EL (cell line): ENCODE measurements around the gene NRN1.
A peak's percentile ranks its signal among the peaks of the same experiment; 100 is the strongest.
"Not testable (repeated sequence)": the region's sequence is repeated elsewhere in the genome, so short reads cannot be mapped to it uniquely, and the experiment has no call there.

Experiments
- DNase-seq: peaks from one replicate; pipeline ENCODE4 v3.0.0-alpha.2; 2016

The NRN1 gene, protein sequence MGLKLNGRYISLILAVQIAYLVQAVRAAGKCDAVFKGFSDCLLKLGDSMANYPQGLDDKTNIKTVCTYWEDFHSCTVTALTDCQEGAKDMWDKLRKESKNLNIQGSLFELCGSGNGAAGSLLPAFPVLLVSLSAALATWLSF

DNA sequence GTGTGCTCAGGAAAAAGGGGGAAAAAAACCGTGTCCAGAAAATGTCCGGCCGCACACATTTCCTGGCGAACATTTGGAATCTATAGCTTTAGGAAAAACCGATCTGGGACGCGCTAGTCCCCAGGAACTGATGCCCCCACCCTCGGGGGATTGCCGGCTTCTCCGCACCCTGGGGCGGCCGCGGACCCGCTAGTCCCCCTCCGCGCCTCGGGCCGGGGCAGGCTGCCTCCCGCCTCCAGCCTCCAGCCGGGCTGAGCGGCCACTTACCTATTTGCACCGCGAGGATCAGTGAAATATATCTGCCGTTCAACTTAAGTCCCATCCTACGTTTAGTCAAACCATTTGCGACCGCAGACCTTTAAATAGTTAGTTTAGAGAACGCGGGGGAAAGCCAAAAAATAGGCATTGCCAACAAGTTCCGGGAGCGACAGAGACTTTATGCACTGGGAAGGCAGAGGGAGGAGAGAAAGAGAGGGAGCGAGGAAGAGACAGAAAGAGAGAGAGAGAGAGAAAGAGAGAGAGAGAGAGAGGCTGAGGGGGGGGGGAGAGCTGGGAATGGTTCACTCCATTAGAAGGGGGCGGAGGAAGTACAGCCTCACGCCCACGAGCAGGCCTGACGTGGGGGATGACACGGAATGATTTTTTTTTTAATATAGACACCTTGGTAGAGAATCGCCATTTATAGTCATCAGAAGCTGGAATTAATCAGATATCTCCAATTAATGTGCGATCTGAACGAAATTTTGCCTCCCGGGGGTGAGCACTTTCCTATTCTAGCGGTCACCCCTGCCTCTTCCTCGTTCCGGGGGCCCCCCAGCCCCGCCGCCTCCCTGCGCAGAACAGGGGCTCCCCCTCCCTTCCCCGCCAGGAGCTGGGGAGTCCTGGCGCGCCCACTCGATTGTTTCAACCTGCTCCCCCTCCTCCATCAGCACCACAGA is at the start of gene NRN1:
Gene NRN1, minus strand, starts transcription at position 498 of the 938 bp plus-strand sequence. Its CDS starts 176 bp downstream, at position 322.
- peak; percentile 40 for DNase-seq

GRCh38 chr6:6052216-6052615 is 45.5 kb upstream of the NRN1 start:
- no peak for DNase-seq

DNA sequence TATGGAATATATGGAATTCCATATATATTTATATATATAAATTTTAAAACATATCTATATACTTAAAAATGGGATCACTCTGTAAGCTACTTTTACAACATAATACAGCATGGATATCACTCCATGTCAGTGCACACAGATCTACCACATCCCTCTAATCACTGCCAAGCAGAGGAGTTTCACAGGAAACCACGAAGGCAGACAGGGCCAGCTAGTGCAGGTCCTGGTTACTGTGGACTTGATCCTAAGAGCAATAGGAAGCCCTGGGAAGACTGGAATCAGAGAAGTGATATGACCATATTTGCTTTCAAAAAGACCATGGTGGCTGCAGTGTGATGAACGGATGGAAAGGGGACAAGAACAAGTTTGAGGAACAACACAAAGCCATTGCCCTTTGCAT is 40.0 kb upstream of the NRN1 start:
- no peak for DNase-seq

GRCh38 chr6:6039946-6040509 is 33.3 kb upstream of the NRN1 start:
- DNase-seq: no peak

- DNase-seq: no peak
These were observed 30.5 kb upstream of the NRN1 start for GRCh38 chr6:6037179-6037578.

DNA sequence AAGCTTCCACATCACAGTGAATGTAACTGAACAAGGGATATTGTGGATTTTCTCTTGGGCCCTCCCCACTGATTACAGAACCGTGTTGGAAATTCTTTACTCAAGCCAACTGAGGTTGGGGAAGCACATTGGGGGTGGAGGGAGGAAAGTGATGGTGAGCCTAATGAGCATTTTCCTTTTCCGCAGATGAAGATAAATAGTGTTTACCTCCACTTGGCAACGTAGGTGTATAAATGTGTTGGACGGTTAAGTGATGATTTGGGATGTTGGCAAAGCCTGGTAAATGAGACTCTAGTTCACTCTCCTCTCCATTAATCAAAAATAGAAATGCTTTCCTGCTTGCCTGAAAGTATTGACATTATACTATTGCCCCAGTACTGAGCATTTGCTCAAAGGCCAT is 27.1 kb upstream of the NRN1 start:
- no peak for DNase-seq

DNA sequence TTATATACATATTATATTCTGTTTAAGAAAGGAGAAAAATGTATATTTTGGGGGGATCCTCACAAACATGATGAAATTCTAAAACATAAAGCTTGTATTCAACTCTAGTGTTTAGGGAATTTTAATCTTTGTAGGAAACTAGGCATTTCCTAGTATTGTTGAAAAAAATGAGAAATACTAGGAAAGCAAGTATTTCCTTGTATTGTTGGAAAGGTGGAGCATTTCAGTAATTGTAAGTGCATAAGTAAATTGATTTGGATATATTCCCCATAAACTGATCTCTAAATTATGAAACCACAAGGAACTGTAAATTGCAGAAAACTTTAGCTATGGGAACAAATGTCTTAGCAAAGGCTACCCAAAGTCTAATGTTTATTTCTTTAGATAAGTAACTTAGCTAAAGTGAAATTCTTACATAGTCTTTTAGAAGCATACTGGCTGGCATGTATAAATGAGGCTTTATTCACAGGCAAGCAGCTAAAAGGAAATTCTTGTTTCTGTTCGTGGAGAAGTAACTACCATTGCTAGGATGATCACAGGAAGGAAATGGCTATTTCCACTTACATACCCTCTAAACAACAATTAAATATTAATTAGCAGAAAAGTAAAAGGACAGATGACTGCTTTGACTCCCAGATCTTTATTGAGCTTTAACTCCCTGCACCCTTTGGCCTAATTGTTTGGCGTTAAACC is 19.9 kb upstream of the NRN1 start:
- DNase-seq: no peak

- no peak for DNase-seq
These were observed 19.0 kb upstream of the NRN1 start for GRCh38 chr6:6025736-6026135.

DNA sequence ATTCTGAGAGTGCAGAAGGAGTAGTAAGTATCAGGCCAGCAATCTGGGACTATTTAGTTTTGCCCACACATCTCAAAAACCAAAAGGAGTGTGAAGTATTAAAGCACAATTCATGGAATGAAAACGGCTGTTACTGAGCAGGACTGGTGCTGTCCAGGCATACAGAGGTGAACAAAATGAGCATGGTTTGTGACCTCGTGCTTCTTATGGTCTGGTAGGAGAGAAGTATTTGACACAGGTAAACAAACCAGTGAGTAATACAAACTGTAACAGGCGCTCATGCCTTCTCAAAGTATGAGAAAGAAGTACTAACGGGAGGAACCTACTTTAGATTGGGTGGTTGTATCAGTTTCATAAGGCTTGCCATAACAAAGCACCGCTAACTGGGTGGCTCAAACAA is 17.5 kb upstream of the NRN1 start:
- no peak for DNase-seq

DNA sequence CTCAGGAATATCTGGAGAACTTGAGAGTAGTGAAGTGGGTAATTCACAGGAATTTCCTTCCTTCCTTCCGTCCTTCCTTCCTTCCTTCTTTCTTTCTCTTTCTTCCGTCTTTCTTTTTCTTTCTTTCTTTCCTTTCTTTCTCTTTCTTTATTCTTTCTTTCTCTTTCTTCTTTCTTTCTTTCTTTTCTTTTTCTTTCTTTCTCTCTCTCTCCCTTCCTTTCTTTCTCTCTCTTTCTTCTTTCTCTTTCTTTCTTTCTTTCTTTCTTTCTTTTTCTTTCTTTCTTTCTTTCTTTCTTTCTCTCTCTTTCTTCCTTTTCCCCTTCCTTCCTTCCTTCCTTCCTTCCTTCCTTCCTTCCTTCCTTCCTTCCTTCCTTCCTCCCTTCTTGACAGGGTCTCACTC is 16.1 kb upstream of the NRN1 start:
- not testable (repeated sequence) for DNase-seq

GRCh38 chr6:6008648-6009421 is 2.1 kb upstream of the NRN1 start:
- peak; percentile 77 for DNase-seq

DNA sequence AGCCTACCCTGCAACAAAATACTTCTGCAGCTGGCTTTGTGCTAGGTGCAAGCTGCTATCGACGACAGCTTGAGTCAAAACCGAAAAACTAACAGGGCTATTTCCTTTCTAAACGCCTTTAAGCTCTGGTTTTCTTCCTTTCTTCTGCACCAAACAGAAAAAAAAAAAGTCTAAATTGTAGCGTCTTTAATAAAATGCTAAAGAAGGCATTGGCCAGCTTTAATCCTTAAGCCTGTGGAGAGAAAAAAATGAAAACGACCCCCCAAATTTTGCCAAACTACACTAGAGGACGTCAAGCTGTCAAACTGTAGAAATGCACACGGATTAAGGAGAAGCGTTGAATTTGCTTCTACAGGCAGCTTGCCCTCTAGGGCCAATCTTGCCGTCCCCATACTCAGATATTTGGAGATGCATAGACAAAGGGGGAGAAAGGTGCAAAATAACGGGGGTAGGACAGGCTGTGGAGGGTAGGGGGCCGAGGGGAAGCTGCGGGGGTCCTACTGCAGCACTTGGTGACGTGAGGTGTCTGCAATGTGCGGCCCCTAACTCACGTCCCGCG is 1.4 kb upstream of the NRN1 start:
- DNase-seq: no peak

- DNase-seq: peak; percentile 35
These were observed 802 bp upstream of the NRN1 start for GRCh38 chr6:6007366-6008088.

GRCh38 chr6:6006006-6006427 is 708 bp downstream of the NRN1 start:
- DNase-seq: no peak

GRCh38 chr6:6005051-6006005 is 1.4 kb downstream of the NRN1 start:
- DNase-seq: no peak

- no peak for DNase-seq
These were observed 2.2 kb downstream of the NRN1 start for GRCh38 chr6:6004390-6004995.

DNA sequence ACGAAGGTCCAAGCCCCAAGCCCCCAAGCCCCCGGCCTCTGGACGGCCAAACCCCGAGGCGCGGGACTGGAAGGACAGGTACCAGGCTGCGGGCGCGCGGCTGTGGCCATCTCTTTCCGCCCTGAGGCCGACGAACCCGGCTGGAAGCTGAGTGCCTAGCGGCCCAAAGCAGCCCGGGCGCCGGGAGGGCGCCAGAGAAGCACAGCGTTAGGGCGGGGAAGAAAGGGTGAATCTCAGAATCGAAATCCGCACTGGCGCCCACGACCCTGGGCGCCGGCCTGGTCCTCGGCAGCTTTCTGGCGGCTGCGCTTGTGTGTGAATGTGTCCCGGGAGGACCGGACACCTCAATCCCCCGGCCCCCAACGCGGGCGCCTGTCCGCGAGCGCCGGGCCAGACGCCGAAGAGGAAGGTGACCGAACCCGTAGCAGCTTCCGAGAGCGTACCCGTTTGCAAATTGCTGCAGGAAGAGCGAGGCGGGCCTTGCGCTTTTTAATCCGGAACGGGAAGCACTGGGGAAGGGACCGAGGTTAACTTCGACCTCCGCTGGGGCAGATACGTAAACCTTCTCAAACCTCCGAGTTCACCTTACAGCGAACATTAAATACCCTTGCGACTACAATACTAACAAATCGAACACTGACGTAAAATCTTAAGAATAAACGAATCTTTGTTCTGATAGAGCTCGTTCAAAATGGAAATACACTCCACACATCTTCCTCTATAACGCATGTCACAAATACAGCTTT is 2.9 kb downstream of the NRN1 start:
- DNase-seq: peak; percentile 37

- DNase-seq: no peak
These were observed 3.7 kb downstream of the NRN1 start for GRCh38 chr6:6002848-6003620.
